HG02678 (cell line): Measurements from ENCODE around the gene ZNF497.

Source experiments
- ATAC-seq: cut with Tn5 transposase; IDR thresholded peaks from one replicate; pipeline ENCODE4 v1.9.1; 2021; ENCODE audit warnings: mild to moderate bottlenecking, moderate library complexity; ENCODE audit not compliant: unreplicated experiment

ZNF497 gene

DNA sequence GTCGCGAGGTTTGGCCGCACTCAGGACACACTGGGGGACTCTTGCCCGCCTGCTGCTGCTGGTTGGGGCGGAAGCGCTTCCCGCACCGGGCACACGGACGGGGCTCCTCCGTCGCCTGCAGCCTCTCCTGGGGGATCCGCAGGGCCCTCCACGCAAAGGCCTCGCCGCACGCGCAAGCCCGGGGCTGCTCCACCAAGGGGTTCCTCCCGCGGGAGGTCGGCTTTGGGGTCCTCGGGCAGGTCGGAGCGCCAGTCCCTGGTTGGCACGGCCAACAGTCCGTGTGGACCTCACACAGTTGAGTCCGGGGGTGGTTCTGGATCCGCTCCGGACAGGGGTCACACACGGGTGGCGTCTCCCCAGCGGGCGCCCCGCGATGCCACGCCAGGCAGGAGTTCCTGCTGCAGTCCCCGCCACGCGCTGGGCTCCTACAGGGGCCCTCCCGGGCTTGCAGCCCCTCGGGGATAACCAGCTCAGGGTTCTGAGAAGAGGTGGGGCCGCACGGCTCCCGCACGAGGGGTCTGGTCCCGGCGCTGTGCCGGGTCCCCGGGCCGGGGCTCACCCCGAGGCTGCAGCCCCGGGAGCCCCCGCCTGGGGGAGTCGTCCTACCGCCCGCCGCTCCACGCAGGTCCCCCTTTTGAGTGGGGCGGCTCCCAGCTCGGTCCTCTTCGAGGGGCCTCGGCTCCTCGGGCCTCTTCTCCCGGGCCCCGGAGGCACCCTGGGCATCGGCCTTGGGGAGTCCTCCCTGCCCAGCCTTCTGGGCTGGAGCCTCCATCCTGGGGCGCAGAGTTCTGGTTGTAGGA, 6.2 kb upstream of the ZNF497 start:
- ATAC-seq: no peak

- no peak for ATAC-seq
These were observed 5.3 kb upstream of the ZNF497 start for GRCh38 chr19:58367698-58368454.

- no peak for ATAC-seq
These were observed 4.3 kb upstream of the ZNF497 start for GRCh38 chr19:58366585-58367430.

GRCh38 chr19:58364146-58364545, 1.6 kb upstream of the ZNF497 start:
- no peak for ATAC-seq

GRCh38 chr19:58361900-58362271, 665 bp downstream of the ZNF497 start:
- ATAC-seq: no peak

- no peak for ATAC-seq
These were observed 4.9 kb downstream of the ZNF497 start for GRCh38 chr19:58357481-58358145.

- ATAC-seq: no peak
These were observed 5.6 kb downstream of the ZNF497 start for GRCh38 chr19:58356766-58357480.

GRCh38 chr19:58355908-58356765, 6.4 kb downstream of the ZNF497 start:
- no peak for ATAC-seq

- no peak for ATAC-seq
These were observed 7.2 kb downstream of the ZNF497 start for GRCh38 chr19:58355215-58355796.

GRCh38 chr19:58354478-58355030, 8.0 kb downstream of the ZNF497 start:
- ATAC-seq: no peak

GRCh38 chr19:58353717-58354477, 8.7 kb downstream of the ZNF497 start:
- ATAC-seq: no peak

DNA sequence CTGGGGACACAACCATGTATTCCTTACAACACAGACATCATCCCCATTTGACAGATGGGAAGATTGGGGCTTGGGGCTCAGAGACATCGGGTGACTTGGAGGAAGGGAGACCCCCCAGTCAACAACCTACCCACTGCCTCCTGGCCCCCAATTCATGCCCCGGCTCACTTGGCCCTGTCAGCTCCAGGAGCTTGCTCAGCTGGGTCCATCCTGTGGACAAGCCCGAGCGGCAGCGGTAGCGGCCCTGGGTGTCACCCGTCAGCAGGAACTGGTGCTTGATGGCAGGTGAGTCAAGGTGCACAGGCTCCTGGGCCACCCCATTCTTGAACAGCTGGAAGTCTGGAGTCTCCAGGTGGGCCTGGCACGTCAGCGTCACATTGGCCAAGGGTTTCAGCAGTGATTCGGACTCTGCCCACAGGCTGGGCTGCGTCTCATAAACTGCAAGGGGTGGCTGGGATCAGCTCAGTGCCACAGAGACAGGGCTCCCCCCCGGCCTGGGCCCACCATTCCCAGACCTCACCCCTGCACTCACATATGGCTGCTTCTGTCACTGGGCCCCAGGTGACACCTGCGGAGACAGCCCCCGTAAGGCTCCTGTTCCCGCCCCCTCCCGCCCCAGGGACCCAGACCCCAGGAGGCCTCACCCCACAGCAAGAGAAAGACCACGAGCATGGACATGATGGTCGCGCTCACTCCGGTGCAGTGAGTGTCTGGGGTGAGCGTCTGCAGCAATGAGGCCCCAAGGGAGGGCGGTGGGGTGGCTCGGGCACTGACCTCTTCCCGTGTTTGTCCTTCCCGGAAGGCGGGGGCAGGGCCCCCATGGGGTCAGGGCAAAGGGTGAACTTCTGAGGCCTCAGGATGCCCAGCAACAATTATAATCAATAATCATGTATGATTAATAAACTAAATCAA, 9.5 kb downstream of the ZNF497 start, which contains the start of gene A1BG:
TSS of gene A1BG (minus strand) at position 733 of the 912 bp plus-strand sequence. CDS start at position 678, 55 bp downstream.
- no peak for ATAC-seq

GRCh38 chr19:58351990-58352755, 10.4 kb downstream of the ZNF497 start:
- no peak for ATAC-seq

- ATAC-seq: no peak
These were observed 11.0 kb downstream of the ZNF497 start for GRCh38 chr19:58351558-58351878.

- no peak for ATAC-seq
These were observed 11.5 kb downstream of the ZNF497 start for GRCh38 chr19:58350871-58351557.
